Measurements from ENCODE around the gene RFLNA.

- no peak for TF ChIP-seq ZNF609 (CRISPR knock-in tag; IDR thresholded peaks at IDR 0.05; ENCODE audit: borderline replicate concordance)
- no peak for TF ChIP-seq MED13 (CRISPR knock-in tag; IDR thresholded peaks at IDR 0.05)
- TF ChIP-seq NAIF1 (CRISPR knock-in tag; IDR thresholded peaks at IDR 0.05; ENCODE audit: borderline replicate concordance) = no peak
- TF ChIP-seq ZNF550 (CRISPR knock-in tag; IDR thresholded peaks at IDR 0.05; ENCODE audit: borderline replicate concordance) = no peak
- TF ChIP-seq FOXC1 (CRISPR knock-in tag; IDR thresholded peaks at IDR 0.05; ENCODE audit: borderline replicate concordance) = no peak
These were observed 2.5 kb downstream of the RFLNA start for GRCh38 chr12:124297389-124297788.
